AG09319 (cell line): ENCODE measurements around the gene CDX1.

Experiments
- DNase-seq: peaks from one replicate; pipeline ENCODE4 v3.0.0-alpha.2; 2010; ENCODE audit warnings: low read depth; ENCODE audit errors: extremely low read depth
- CTCF ChIP-seq: IDR thresholded peaks from 2 replicates; pipeline ENCODE4 v1.5.1; 2011; ENCODE audit warnings: low read depth, mild to moderate bottlenecking, inconsistent platforms, low read length, moderate library complexity

Gene CDX1

DNA sequence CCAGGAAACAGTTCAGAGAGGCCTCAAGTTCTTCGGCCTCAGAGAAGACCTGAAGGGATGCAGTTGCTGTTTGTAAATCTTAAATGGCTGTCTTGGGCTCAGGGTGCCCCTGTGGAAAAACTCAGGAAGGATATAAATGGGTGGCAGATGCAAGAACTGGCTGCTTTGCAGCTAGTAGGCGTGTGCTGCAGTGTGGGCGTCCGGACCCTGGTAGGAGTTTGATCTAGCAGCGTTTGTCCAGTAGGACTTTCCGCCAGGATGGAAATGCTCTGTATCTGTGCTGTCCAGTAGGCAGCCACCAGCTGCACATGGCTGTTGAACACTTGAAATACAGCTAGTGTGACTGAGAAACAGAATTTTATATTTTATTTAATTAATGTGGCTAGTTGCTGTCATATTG lies 7.7 kb downstream of the CDX1 start:
- no peak for DNase-seq
- no peak for TF ChIP-seq CTCF

DNA sequence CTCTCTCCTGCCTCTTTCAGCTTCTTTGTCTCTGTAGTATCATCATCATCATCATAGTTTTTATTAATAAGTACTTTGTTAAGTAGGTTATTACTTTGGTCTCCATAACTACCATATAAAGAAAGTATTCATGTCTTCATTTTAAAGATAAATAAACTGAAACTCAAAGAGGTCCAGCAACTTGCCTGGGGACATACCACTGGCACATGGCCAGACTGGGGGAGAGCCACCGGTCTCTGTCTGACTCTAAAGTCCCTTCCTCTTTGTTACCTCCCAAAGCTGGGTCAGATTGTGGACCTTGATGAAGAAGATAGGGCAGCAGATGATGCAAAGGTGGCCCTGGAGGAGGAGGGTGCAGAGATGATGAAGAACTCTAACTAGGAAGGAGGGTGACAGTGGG lies 8.5 kb downstream of the CDX1 start:
- no peak for DNase-seq
- TF ChIP-seq CTCF, result no peak

DNA sequence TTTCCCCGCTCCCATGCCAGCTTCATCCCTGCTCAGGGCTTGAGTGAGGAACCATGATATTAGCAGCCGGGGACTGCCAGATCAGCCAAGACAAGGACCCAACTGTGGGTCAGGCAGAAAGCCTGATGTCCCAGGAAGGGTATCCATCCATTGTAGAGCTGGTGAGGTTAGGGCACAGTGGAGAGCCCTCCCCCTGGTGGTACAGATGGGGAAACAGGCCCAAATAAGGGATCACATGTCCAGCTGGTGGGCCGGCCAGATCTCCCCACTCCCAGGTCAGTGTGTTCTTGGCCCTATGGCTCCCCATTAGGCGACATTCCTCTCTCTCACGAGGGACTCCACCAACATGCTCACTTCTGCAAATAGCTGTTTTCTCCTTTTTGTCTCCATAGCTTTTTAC lies 9.0 kb downstream of the CDX1 start:
- no peak for DNase-seq
- peak; percentile 47 for TF ChIP-seq CTCF

GRCh38 chr5:150176745-150177477 lies 10.3 kb downstream of the CDX1 start:
- DNase-seq, result peak; percentile 51
- no peak for TF ChIP-seq CTCF

DNA sequence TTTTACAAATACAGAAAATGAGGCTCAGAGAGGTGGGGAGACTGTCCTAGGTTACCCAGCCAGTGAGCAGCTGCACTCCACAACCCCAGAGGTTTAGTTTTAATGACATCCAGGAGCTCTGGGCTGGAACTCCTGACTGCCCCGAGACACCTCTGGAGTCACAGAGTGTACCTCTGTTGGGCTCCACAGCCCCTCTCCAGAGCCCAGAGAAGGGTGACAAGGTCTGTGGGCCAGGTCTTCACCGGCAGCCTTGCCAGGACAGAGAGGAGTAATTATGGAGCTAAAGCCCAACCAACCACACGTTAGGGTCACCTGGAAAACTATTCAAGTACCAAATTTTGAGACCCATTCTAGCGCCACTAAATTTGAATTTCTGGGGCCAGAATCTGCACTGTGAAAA lies 11.1 kb downstream of the CDX1 start:
- TF ChIP-seq CTCF, result no peak
- no peak for DNase-seq

DNA sequence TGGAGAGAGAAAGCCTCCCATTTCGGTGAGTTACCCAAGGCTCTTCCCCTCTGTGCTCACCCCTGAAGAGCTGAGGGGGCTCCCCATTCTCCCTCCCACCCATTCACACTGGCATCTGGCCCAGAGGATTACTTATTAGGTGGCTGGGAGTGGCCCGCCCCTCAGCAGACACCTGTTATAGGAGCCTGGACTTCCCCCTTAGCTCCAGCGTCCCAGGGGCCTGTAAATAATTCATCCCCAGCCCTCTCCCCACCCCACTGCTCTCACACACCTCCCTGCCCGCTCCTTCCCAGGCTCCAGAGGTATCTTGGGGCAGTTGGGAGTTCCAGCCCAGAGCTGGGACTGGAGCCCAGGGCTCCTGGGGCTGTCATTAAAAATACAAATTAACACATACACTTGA lies 11.7 kb downstream of the CDX1 start:
- TF ChIP-seq CTCF, result no peak
- no peak for DNase-seq

GRCh38 chr5:150179019-150179620 lies 12.5 kb downstream of the CDX1 start:
- DNase-seq, result no peak
- TF ChIP-seq CTCF, result no peak
